C1 segment of cervical spinal cord (tissue), 14 donors: Measurements from ENCODE around the gene CRAT.
A peak's percentile ranks its signal among the peaks of the same experiment; 100 is the strongest.

Experiments
- DNase-seq, 14 donors: peaks; one replicate each; lab custom pipeline; 2025; lab: John Stamatoyannopoulos, UW

CRAT gene

DNA sequence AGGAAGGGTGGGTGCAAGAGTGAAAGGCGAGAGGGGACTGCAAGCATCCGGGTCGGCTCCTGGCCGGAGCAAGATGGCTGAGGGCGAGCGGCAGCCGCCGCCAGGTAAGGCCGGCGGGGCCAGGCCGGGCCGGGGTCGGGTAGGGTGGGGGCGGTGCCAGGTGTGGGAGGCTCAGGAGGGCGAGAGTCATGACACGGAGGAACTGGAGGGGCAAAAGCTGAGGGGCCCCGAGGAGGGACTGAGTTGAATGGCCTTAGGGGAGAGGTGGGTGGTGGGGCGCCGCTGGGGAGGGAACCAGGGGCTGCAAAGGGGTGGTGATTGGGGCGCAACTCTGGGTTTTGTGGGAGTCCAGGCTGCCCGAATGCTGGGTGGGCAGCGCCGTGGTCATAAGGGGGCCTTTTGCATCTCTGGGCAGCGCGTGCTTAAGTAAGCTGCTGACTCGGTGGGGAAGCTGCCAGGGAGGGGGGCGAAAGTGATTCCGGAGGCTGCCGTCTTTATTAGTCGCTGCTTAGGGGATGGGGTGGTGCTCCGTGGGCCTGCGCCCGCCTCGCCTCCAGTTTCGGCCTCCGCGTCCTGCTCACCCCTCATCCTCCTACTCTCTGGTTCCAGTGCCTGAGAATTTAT is 1.0 kb upstream of the CRAT start:
- peak in 7 of 14 donors; percentile 23 to 82 (median 64) for DNase-seq

DNA sequence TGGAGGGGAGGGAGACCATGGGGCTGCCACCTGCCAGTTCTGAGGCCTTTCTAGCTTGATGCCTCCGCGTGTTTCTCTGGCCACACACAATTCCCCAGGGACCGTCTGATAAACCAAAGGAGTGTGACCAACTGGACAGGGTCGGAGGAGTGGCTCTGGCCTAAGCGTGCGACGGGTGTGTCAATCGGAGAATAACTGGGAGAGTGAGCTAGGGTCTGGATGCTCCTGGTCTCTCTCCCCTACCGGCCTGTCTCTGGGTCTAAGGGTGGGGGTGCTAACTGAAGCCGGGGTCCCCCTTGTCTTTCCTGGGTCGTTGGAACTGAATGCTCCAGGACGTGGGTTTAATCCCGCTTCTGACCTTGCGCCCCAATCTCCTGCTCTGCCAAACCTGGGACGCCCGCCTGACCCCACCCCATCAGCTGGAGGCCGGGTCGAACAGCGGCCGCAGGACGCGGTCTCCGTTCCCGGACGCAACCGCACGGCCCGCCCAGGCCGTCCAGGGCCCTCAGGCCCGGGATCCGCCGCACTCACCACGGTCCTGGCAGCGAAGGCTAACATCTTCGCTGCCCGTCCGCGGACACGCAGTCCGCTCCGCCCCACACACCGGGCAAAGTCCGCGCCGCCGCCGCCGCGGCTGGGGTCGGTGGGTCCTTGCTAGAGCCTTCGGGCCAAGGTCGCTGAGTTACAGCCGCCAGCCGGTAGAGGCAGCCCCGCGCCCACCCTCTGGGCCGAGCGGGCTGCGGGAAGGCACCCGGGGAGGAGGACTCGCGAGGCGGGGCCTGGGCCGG is 447 bp downstream of the CRAT start:
- DNase-seq = peak in 1 of 14 donors; percentile 31

DNA sequence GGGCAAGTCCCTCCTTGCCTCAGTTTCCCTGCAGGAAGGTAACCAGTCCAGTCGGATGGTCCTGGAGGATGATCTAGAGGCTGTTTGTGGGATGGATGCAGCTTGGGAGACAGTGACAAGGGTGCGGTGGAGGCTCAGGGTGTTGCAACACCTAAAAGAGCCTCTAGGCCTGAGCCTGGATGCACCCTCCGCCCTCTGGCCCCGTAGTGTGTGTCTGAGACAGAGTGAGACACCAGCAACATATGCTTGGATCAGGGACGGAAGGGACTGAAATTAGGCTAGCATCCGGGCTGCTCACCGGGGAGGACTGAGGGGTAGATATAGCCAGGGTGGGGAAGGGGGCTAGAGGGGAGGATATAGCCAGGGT is 1.1 kb downstream of the CRAT start:
- no peak for DNase-seq

DNA sequence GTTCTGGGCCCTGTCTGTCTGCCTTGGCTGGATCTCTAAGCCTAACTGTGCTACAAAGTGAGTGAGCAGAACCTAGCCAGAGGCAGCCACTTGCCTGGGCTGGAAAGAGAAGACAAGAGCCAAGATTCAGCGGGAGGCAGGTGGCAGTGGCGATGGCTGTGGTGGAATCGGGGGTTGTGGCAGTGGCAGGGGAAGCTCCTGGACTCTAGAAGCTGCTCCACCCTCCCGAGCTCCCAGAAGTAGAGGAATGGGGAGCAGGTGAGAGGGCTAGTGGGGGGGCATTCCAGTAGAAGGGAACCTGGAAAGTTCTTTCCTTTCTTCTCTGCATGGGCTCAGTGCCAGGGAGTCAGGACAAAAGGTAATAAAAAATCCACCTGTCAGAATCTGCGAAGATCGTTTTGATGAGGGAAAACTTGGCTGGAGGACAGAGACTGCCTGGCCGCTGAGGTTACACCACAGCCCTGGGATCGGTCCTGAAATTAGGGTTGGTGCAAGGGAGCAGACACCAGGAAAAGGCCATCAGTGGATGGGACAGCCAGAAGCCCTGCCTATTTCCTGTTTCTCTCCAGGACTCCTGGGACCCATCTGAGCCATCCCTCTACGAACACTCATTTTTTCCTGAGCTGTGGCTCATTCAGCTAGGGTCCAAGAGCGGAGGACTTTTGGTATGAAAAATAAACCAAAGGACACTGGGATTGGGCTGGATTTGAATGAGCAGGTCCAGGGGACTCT is 1.6 kb downstream of the CRAT start:
- peak in 1 of 14 donors; percentile 43 for DNase-seq

DNA sequence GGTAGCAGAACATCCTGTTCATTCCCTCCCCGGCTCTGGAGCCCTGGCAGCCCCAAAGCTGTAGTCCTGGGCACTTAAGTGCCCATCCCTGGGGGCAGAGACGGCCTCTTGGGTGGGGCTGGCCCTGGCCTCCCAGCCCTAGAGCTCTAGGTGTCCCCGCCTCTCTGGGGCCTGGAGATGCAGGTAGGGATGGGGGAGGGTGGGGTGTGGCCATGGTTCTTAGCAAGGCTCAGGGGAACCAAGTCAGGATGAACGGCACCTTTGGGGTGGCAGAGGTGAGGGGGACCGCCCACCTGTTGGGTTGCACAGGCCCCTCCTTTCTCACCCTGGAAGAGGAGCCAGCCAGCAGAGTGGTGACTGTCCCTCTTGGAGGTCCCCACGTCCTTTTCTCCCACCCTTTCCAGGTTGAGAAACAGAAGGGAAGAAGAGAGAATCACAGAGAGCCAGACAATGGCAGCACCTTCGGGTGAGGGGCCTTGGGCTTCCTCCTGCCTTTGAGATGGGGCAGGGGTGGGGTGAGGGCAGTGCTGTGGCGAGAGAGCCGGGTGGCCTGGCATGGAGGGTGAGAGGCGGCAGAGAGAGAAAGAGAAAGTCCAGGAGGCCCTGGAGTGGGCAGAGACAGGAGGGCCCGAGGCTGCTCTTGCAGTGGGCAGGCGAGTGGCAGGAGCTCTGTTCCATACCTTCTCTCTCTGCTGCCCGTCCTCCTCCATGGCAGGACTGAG is 2.3 kb downstream of the CRAT start:
- no peak for DNase-seq

DNA sequence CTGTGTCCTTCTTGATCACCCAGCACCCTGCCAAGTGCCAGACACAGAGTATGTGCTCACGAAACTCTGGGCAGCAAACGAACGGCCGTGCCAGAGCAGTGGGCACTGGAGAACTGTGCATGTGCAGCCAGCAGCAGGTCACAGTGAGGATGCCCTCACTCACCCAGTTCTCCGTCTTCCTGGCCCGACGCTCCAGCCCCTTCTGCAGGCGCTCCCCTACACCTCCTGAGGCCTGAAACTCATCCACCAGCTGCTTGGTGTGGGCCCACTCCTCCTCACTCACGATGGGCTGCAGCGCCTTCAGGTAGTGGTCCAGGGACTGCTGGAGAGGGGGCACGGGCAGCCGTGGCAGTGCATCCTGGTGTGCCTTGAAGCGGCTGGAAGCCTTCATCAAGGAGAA is 2.9 kb downstream of the CRAT start:
- DNase-seq = no peak

DNA sequence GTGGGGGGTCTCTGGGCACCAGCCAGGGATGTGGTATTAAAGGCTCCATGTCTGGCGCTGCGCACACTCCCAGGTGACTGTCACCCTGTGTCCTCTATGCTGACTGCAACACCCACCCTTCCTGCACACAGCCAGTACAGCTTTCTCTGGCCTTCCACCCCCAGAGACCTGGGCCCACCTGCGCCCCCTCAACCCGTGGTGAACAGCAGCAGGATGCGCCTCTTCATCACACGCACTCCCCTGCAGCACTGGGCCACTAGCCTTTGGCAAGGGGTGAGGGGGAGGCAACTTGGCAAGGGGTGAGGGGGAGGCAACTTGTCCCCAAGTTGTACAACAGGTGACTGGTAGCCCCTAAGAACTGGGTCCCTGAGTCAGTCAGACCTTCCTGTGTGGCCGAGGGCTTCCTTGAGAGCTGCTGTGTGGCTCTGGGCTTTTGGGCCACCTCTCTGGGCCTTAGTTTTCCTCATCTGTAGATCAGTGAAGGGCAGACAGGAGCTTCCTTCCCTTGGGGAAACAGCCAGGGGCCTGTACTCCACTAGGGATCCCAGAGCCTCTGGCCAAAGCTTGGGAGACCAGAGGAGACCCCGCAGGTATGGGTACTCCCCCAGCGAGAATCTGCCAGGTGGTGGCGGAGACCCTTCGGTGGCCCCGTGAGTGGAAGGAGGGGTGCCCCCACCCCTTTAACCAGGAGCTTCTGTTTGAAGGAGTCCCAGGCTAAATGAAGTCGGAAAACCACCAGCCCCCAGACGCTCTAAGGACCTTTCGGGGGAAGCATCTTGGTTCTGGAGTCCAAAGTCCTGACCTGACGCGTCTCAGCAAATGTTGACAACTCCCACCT is 4.5 kb downstream of the CRAT start:
- no peak for DNase-seq

DNA sequence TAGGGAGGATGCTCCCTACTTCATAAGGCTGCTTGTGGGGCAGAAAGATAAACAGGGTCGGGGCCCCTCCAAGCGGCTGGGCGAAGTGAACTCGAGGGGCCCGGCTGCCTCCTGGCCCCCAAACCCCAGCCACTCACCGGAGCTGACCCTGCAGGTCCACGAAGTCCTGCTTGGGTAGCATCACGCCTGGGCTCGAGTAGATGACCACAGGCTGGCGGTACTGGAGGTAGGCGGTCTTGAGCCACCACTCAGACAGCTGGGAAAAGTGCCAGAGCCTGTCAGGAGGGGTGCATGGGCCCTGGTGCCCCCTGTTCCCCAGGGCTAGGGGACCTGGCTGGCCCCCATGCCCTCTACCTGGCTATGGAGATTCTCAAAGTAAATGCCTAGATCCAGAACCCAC is 6.5 kb downstream of the CRAT start:
- no peak for DNase-seq

DNA sequence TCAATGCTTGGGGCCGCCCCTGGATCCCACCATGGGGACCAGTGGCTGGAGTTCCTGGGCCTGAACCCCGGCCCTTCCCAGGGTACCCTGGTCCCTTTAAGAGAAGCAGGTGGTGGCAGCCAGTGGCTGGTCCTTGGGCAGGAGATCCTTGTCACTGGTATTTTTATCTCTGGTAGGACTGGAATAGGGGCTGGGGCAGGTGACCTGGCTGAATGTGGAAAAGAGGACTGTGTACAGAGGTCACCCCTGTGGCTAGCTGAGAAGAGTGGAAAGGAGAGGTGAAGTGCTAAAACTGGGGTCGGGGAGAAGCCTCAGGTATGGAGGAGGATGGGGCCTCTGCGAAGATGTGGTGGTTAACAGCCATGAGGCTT is 7.0 kb downstream of the CRAT start:
- DNase-seq = no peak

DNA sequence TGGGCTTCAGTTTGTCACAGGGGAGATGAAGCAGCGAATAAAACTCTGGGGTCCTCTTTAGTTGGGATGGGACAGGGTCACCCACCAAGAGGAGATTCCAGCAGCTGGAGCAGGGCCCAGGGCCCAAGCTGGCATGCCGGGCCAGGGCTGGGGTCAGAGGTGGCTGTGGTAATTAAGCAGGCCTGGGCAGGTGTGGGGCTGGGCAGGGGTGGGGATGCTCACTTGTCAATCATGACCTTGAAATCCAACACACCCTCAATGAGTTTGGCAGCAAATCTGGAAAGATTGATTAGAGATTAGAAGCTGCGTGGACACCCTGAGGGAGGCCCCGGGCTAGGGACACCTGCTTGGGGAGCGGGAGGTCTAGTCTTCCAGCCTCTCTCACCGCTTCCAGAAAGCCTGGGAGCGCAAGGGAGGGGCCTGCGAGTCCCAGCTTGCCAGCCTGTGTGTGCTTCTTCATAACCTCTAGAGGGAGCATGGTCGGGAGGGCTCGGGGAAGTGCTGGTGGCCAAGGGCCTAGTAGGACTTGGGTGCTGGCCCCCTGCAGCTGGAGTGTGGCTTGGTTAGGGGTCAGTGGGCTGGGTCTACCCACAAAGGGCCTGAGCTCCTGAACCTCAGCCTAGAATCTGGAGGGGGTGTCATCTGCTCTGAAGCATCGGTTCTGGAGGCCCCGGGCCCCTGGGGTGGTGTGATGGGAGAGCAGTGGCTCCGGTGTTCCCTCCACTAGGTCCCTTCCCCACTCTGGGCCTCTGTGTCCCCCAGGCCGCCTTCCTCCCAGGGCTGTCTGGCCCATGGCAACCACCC is 7.6 kb downstream of the CRAT start:
- DNase-seq = no peak

DNA sequence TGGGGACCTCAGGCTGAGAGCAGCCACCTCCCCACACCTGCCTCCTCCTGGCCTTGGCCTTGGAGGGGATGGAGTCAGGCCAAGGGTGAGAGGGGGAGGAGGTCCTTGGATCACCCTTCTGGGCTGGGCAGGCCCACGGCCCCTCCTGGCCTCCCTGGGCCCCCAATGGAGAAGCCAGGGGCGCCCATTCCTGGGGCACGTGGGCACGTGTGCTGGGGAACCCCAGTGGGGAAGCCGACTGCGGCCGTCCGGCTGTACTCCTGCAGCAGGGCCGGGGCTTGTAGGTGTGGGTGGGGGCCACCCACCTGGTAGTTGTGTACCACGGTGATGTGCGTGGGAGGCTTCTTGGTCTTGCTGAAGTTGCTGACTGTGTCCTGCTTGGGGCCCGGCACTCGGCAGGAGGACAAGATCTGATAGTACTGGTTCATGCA is 8.5 kb downstream of the CRAT start:
- DNase-seq = no peak

DNA sequence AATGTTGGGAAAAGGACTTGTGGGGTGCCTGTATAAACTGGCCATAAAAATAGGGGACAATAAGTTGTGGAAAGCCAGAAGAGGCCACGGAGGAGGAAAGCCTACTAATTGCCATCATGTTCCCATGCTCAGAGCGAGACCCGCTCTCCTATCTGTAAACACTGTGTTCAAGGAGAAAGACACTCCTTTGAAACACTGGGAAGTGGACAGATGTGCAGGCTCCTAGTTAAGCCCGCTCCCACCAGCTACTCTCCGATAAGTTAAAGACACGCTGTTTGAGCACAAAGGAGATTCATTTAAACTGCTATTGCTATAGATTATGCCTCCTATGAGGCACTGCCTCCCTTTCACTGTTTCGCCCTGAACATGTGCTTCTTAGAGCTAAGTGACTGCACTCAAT is 9.3 kb downstream of the CRAT start:
- no peak for DNase-seq

DNA sequence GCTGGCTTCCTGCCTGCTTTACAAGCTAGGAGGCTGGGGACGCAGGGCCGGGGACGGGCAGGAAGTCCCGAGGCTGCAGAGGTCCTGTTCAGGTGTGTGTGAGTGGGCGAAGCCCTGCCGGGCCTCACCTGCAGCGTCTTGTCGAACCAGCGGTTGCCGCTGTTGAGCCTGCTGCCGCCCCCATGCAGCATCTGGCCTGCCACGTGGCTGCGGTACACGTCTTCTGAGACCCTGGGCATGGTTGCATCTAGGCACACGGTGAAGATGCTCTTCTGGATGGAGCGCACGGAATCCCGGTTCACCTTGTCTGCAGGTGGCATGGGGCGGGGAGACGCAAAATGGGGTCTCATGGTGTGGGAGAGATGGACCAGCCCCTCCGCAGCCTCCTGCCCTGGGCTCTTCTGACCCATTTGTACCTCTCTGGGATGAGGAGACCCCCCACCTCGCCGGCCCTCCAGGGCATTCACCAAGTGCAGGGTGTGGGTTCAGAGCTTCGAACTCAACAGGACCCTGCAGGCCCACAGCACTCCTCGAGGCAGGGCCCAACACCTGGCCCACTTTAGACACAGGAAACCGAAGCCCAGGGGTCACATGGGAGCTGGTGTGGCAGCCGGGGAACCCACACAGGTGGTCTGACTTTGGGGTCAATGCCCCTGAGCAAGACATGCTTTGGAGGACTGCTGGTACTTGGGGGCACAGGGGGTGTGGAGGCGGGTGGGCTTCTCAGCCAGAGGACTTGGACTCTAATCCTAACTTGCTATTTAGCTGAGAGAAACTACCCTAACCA is 10.0 kb downstream of the CRAT start:
- DNase-seq = no peak

DNA sequence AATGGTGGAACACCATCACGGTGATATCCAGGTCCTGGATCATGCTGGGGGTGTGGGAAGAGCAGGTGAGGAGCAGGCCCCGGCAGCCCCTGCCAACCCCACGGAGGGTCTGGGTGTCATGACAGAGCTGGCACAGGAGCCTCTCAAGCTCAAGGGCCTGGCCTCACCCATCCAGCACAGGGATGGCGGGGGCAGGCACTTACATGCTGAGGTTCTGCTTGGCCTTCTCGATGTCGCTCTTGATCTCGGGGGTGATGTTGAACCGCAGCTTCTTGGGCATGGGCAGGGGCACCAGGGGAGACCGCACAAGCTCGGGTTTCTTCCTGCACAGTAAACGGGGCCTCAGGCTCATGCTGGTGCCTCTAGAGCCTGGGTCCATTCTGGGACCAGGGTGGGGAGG is 12.3 kb downstream of the CRAT start:
- DNase-seq = no peak

DNA sequence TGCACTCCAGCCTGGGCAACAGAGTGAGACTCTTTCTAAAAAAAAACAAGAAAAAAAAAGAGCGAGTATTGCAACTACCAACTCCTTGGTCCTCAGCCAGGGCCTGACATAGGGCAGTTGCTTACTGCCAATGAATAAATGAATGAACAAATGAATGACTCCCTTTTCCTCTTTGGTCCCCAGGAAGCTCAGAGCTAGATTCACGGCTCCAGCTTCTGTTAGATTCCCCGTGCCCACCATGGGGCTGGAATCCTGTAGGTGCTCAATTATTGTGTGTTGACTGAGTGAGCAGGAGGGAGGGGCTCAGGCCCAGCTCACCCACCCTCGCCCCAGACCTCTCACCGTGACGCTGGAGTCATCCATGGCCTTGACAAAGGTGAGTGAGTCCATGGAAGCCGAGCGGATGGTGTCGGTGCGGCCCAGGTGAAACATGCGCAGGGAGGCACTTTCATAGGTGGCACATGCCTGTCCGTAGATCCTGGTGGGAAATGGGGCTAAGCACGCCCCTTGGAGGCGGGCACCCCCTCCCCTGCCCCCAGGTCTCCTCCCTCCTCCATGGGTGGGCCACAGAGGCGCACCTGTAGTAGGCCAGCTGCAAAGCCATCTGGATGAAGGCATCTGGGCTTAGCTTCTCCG is 12.8 kb downstream of the CRAT start:
- no peak for DNase-seq

DNA sequence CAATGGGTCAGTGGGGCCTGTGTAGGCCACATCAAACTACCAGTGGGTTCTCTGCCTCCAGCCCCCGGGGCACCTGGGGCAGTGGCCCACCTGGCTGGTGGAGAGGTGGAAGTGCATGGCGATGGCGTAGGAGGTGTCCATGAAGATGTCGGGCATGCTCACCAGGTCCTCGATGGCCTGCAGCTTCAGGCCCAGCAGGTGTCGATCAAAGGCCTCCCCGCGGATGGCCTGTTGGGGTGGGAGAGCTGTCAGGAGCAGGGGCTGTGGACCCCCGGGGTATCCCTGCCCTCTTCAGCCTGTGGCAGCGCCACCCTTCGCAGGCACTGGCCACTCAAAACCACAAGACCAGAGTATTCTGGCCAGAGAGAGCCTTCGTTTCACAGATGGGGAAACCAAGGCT is 14.7 kb downstream of the CRAT start:
- DNase-seq = no peak

DNA sequence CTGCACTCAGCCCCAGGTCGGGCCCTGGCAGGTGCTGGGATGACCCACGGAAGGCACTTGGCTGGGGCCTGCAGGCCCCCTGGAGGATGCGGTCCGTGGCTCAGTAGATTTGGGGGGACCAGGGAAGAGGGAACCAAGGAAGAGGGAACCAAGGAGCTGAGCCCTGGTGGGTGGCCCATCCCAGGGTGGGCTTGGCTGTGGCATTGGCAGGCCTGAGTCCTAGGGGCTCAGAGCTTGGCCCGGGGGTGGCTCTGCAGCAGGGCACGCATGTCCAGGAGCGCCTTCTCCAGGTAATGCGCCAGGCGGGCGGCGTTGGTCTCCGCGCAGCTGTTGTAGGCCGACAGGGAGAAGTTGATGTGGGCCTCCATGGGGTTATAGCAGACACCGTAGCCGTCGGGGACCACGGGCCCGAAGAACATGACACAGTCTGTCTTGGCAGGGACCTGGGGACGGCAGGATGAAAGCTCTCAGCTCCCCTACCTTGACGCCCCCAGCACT is 15.4 kb downstream of the CRAT start:
- DNase-seq = no peak

DNA sequence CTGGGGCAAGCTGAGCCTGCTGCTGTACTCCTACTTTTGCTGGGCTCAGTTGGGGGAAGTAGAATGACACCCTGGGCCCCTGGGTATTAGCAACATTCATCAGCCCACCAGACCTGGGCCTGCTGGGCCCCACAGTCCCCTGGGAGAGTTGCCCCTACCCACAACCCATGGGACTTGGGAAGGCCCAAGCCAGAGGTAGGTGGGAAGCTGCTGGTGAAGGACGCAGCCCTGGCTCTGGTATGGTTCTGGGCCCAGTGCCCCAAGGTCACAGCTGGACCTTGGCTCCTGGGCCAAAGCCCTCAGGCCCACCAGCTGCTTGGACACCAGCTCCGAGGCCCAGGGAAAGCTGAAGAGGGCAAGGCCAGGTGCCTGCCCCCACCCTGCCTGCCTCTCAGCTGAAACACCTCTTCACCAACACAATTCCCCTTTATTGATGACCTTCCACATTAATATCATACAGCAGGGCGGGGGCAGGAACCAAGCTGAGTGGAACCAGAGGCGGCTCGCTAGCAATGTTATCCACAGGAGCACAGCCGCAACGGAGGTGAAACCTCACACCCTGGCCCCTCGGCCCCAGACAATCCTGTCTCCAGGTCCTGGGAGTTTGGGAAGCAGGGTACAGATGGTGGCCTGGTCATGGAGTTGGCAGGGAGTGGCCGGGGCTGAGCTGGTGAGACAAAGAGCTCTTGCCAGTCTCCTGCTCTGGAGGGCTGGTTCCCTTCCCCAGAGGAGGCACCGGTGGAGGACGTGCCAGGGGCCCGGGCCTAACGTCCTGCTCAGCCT is 16.0 kb downstream of the CRAT start:
- DNase-seq = no peak
